Stomach (tissue), 9 donors: ENCODE data around the gene SCLT1. TPM values are rescaled to one million over a fixed set of nuclear protein-coding genes. Genes with fewer than 3 reads are reported as not detected.

Experiments
- DNase-seq, 2 donors: peaks; one replicate each; pipeline versions ENCODE4 v3.0.0 to v3.0.0-alpha.2; 2013 to 2019
- H3K27ac ChIP-seq, 5 donors: fragments of 200-600 bp in 4 of 5; sonication (generic) in 4 of 5; one replicate each; pipeline ENCODE4 v1.5.1; 2013 to 2019; ENCODE audit warnings: mild to moderate bottlenecking in 1 of 5, moderate library complexity in 1 of 5
- H3K27me3 ChIP-seq, 3 donors: fragments of 200-600 bp; sonication (generic); one replicate each; pipeline ENCODE4 v1.5.1; 2017 to 2019; ENCODE audit warnings: mixed run types in 1 of 3
- H3K36me3 ChIP-seq, 4 donors: fragments of 200-600 bp; sonication (generic); 1 replicate in 3 of 4; 2 replicates in 1 of 4; pipeline ENCODE4 v1.5.1; 2016 to 2019
- H3K4me1 ChIP-seq, 4 donors: fragments of 200-600 bp; sonication (generic); one replicate each; pipeline ENCODE4 v1.5.1; 2016 to 2019
- H3K4me3 ChIP-seq, 4 donors: fragments of 200-600 bp; sonication (generic) in 3 of 4; one replicate each; pipeline ENCODE4 v1.5.1; 2016 to 2019; ENCODE audit warnings: mild to moderate bottlenecking in 1 of 4
- H3K9me3 ChIP-seq, 4 donors: fragments of 200-600 bp; sonication (generic); one replicate each; pipeline ENCODE4 v1.5.1; 2016 to 2019
- CTCF ChIP-seq, 7 experiments: fragments of 450-650 bp in 4 of 7; fragments of 200-600 bp in 3 of 7; sonication (generic) in 3 of 7; IDR thresholded peaks; one replicate each; pipeline ENCODE4 v1.5.1; 2016 to 2019; ENCODE audit warnings: antibody characterized with exemption in 7 of 7, control low read depth in 2 of 7, mild to moderate bottlenecking in 1 of 7
- EP300 ChIP-seq: sonication (generic); formaldehyde crosslinking; IDR thresholded peaks from one replicate; pipeline ENCODE4 v1.6.1; 2017; ENCODE audit warnings: antibody characterized with exemption
- POLR2A ChIP-seq, 4 donors: fragments of 450-650 bp; IDR thresholded peaks; one replicate each; pipeline ENCODE4 v1.6.1; 2016; ENCODE audit warnings: antibody characterized with exemption in 4 of 4, control low read depth in 2 of 4, mild to moderate bottlenecking in 1 of 4, moderate library complexity in 1 of 4
- POLR2AphosphoS5 ChIP-seq, 3 donors: sonication (generic); formaldehyde crosslinking; IDR thresholded peaks; one replicate each; pipeline ENCODE4 v1.6.1; 2016; ENCODE audit warnings: antibody characterized with exemption in 3 of 3
- WGBS, 5 donors: extraction: QIAGEN DNeasy Blood & Tissue Kit in 3 of 5; methylation state at CpG; one replicate each; pipeline versions ENCODE4 v1.1.5 to v1.1.7; 2013 to 2018; 5-methylcytosine and 5-hydroxymethylcytosine counted together
- intact Hi-C: fragments of 100-400 bp; cut with DNase I; formaldehyde crosslinking; loops from one replicate; pipeline ENCODE4 v1.15.1; 2023; ENCODE audit warnings: low total_unique reads
- polyA plus RNA-seq, 3 donors: library from polyadenylated mRNA; stranded (reverse); fragments of 200-250 nt; gene quantifications; one replicate each; pipeline ENCODE4 v1.2.3, GENCODE V29; 2013
- total RNA-seq, 5 donors: library from RNA; depleted of rRNA; stranded (reverse); fragments of >200 nt; gene quantifications; one replicate each; pipeline versions ENCODE4 v1.1.0 to v1.2.3, GENCODE V29; 2014 to 2016
- donor health status: healthy with polysubstance abuse.
- donor health status: Bipolar disorder and iron deficiency.
- donor health status: healthy.

SCLT1 gene
- total and polyA plus RNA-seq, 8 donors, result 2.3 to 49.0 (median 12.9) TPM

- 95 to 98% (median 97%) methylated on average over 4 of the region's 4 CpGs for WGBS, 5 donors
- Histone ChIP-seq H3K9me3 (peaks cover 0 to 6% (median 2%) of the 10 kb centered on the region in 4 donors), H3K27me3 (no peaks in the 10 kb centered on the region), H3K4me1 (no peaks in the 10 kb centered on the region), H3K4me3 (no peak overlapping the region), H3K36me3 (peaks cover 0 to 36% (median 22%) of the 10 kb centered on the region in 4 donors), H3K27ac (no peak overlapping the region)
- TF ChIP-seq POLR2A (IDR thresholded peaks at IDR 0.05) (no peak), CTCF (IDR thresholded peaks at IDR 0.05) (no peak), EP300 (no peak), POLR2AphosphoS5 (IDR thresholded peaks at IDR 0.05) (no peak)
- no peak for DNase-seq
- intact Hi-C loops, result no loop called here
Observed at GRCh38 chr4:128986908-128987307, 106.4 kb downstream of the SCLT1 start.

GRCh38 chr4:128986019-128986418, 107.3 kb downstream of the SCLT1 start:
- peaks cover 0 to 30% (median 22%) of the 10 kb centered on the region in 4 donors for H3K36me3 ChIP-seq
- no peaks in the 10 kb centered on the region for H3K27me3 ChIP-seq
- H3K9me3 ChIP-seq, result peaks cover 0 to 6% (median 2%) of the 10 kb centered on the region in 4 donors
- no peaks in the 10 kb centered on the region for H3K4me1 ChIP-seq
- intact Hi-C loops, result no loop called here
- H3K4me3 ChIP-seq, result no peak overlapping the region
- no peak overlapping the region for H3K27ac ChIP-seq
- TF ChIP-seq POLR2AphosphoS5 (IDR thresholded peaks at IDR 0.05), result no peak
- no peak for TF ChIP-seq POLR2A (IDR thresholded peaks at IDR 0.05)
- no peak for TF ChIP-seq EP300
- no peak for TF ChIP-seq CTCF (IDR thresholded peaks at IDR 0.05)
- DNase-seq, result no peak
- WGBS, 5 donors, result 96 to 100% (median 98%) methylated on average over 2 of the region's 2 CpGs

- H3K27me3 ChIP-seq, result no peaks in the 10 kb centered on the region
- H3K4me3 ChIP-seq, result no peak overlapping the region
- H3K36me3 ChIP-seq, result peaks cover 0 to 29% (median 19%) of the 10 kb centered on the region in 4 donors
- H3K4me1 ChIP-seq, result no peaks in the 10 kb centered on the region
- H3K9me3 ChIP-seq, result peaks cover 0 to 6% (median 2%) of the 10 kb centered on the region in 4 donors
- intact Hi-C loops, result no loop called here
- H3K27ac ChIP-seq, result no peak overlapping the region
- DNase-seq, result no peak
- WGBS, 5 donors, result 71 to 87% (median 72%) methylated on average over 2 of the region's 2 CpGs
- no peak for TF ChIP-seq POLR2A (IDR thresholded peaks at IDR 0.05)
- TF ChIP-seq CTCF (IDR thresholded peaks at IDR 0.05), result no peak
- TF ChIP-seq EP300, result no peak
- TF ChIP-seq POLR2AphosphoS5 (IDR thresholded peaks at IDR 0.05), result no peak
Observed at GRCh38 chr4:128983771-128984485, 109.4 kb downstream of the SCLT1 start.

GRCh38 chr4:128981377-128981776, 112.0 kb downstream of the SCLT1 start:
- H3K4me3 ChIP-seq, result no peak overlapping the region
- intact Hi-C loops, result no loop called here
- no peaks in the 10 kb centered on the region for H3K4me1 ChIP-seq
- WGBS, 5 donors, result 88 to 95% (median 94%) methylated on average over 6 of the region's 6 CpGs
- TF ChIP-seq EP300, result no peak
- TF ChIP-seq POLR2AphosphoS5 (IDR thresholded peaks at IDR 0.05), result no peak
- no peak for TF ChIP-seq POLR2A (IDR thresholded peaks at IDR 0.05)
- no peak for TF ChIP-seq CTCF (IDR thresholded peaks at IDR 0.05)
- H3K36me3 ChIP-seq, result peaks cover 0 to 15% (median 11%) of the 10 kb centered on the region in 4 donors
- H3K27me3 ChIP-seq, result no peaks in the 10 kb centered on the region
- DNase-seq, result no peak
- no peak overlapping the region for H3K27ac ChIP-seq
- H3K9me3 ChIP-seq, result no peaks in the 10 kb centered on the region
